HUES64 (cell line): ENCODE measurements around the gene ARHGDIG.

Experiments
- H3K27ac ChIP-seq: 2 replicates; pipeline ENCODE4 v1.7.0; 2013; ENCODE audit warnings: low read depth, low read length, inconsistent platforms
- H3K27me3 ChIP-seq: 2 replicates; pipeline ENCODE4 v1.6.1; 2013; ENCODE audit warnings: mild to moderate bottlenecking, low read length; ENCODE audit not compliant: insufficient read depth
- H3K36me3 ChIP-seq: 2 replicates; pipeline ENCODE4 v1.6.1; 2013; ENCODE audit warnings: mild to moderate bottlenecking, low read length; ENCODE audit not compliant: insufficient read depth
- H3K4me1 ChIP-seq: 2 replicates; pipeline ENCODE4 v1.6.1; 2013; ENCODE audit warnings: mild to moderate bottlenecking, low read length, moderate library complexity; ENCODE audit not compliant: insufficient read depth
- H3K4me3 ChIP-seq: 2 replicates; pipeline ENCODE4 v1.5.1; 2013; ENCODE audit warnings: mild to moderate bottlenecking, low read length, moderate library complexity
- H3K9ac ChIP-seq: 2 replicates; pipeline ENCODE4 v1.6.1; 2013; ENCODE audit warnings: mild to moderate bottlenecking, low read depth, low read length
- H3K9me3 ChIP-seq: 2 replicates; pipeline ENCODE4 v1.6.1; 2013; ENCODE audit warnings: low read depth, low read length; ENCODE audit not compliant: insufficient read depth
- WGBS: fragments of 150-250, 120-280 bp; methylation state at CpG from one replicate; pipeline ENCODE4 v1.1.7; 2013; ENCODE audit warnings: missing lambda C conversion rate; 5-methylcytosine and 5-hydroxymethylcytosine counted together

Gene ARHGDIG

DNA sequence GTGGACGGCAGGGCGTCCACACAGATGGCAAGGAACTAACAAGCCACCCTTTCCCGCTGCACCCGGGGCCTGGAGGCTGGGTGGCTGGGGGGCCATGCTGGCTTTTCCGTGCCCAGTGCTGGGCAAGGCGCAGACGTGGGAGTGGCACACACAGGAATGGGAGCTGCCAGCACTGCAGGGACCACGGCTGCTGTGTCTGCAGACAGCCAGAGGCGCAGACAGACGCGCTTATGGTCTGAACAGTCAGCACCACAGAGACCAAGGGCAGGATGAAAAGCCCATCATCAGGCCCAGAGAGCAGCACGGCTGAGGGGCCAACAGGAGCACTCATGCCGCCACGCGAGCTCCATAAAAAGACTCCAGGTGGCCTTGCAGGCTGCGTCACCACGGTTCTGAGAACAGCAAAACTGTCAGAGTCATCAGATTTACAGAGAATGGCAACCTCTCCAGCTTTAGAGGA, 26.6 kb downstream of the ARHGDIG start:
- H3K4me1 ChIP-seq, result no peaks in the 10 kb centered on the region
- no peak overlapping the region for H3K27ac ChIP-seq
- H3K36me3 ChIP-seq, result peaks cover 54% of the 10 kb centered on the region
- no peak overlapping the region for H3K9ac ChIP-seq
- no peak overlapping the region for H3K4me3 ChIP-seq
- 95% methylated on average over 17 of the region's 17 CpGs for WGBS
- no peaks in the 10 kb centered on the region for H3K9me3 ChIP-seq
- H3K27me3 ChIP-seq, result no peaks in the 10 kb centered on the region

DNA sequence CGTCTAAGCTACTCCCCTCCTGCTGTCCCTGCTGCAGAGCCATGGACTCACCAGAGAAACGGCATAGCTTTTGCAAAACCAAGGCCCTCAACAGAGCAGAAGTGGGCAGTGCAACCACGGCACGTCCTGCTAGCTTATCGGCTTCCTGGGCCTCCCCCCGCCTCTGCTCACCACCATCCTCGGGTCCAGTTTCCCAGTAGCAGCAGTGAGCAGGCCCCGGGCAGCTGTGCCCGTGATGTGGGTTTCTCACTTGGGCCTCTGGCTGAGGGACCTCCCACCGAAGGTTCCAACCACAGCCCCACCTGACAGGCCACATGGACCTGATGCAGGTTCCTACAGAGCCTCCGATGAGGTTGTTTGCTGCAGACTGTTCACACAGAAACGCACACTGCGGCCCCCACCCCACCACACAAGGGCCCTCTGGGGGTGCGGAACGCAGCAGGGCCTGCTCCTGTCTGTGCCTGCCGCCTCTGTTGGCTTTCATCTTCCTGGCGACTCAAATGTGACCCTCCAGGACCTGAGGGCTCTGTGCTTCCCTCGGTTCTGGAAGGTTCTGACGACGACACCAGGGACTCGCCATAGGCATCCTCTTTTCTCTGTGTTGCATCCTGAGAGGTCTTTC, 27.4 kb downstream of the ARHGDIG start:
- no peak overlapping the region for H3K27ac ChIP-seq
- H3K4me3 ChIP-seq, result no peak overlapping the region
- H3K27me3 ChIP-seq, result no peaks in the 10 kb centered on the region
- peaks cover 55% of the 10 kb centered on the region for H3K36me3 ChIP-seq
- H3K9me3 ChIP-seq, result no peaks in the 10 kb centered on the region
- no peaks in the 10 kb centered on the region for H3K4me1 ChIP-seq
- no peak overlapping the region for H3K9ac ChIP-seq
- 95% methylated on average over 21 of the region's 21 CpGs for WGBS

DNA sequence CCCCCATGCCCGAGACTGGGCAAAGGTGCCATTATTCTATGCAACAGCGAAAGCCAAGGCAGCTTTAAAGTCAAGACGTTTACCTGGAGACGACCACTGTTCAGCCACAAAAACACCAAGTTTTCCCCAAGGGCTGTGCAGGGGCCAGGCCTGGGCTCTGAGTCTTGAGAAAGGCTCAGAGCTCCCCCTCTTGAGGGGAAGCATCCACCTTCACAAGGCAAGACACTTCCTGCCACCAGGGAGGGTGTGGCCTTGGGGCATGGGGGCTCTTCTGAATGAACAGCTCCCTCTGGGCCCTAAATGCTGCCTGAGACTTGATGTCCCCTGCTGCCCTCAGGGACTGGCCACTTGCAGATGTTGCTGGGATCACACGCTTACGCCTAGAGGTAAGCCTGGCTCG, 29.1 kb downstream of the ARHGDIG start:
- Histone ChIP-seq H3K4me3 (no peak overlapping the region), H3K9ac (no peak overlapping the region; the same call in 1 of the 2 replicates), H3K9me3 (no peaks in the 10 kb centered on the region), H3K36me3 (peaks cover 62% of the 10 kb centered on the region), H3K4me1 (no peaks in the 10 kb centered on the region), H3K27me3 (no peaks in the 10 kb centered on the region), H3K27ac (no peak overlapping the region)
- 88% methylated on average over 7 of the region's 7 CpGs for WGBS

DNA sequence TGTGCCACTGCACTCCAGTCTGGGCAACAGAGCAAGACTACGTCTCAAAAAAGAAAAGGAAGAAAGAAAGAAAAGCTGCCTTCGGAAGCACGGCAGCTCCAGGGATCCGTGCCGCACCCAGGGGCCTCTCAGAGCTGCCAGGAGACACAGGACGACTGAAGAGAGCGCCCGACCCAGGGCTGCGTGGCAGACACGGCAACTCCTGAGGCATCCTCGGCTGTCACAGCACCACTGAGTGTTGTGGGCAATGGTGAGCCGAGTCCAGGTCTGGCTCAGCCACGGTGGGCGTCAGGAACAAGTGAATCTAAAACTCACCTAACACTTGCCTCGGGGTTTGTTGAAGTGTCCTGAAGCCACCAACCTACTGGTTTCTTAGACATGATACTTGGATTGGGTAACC, 31.3 kb downstream of the ARHGDIG start:
- Histone ChIP-seq H3K4me3 (no peak overlapping the region), H3K27me3 (no peaks in the 10 kb centered on the region), H3K9ac (no peak overlapping the region), H3K27ac (no peak overlapping the region), H3K36me3 (peaks cover 63% of the 10 kb centered on the region), H3K9me3 (no peaks in the 10 kb centered on the region), H3K4me1 (no peaks in the 10 kb centered on the region)
- WGBS, result 96% methylated on average over 15 of the region's 15 CpGs

DNA sequence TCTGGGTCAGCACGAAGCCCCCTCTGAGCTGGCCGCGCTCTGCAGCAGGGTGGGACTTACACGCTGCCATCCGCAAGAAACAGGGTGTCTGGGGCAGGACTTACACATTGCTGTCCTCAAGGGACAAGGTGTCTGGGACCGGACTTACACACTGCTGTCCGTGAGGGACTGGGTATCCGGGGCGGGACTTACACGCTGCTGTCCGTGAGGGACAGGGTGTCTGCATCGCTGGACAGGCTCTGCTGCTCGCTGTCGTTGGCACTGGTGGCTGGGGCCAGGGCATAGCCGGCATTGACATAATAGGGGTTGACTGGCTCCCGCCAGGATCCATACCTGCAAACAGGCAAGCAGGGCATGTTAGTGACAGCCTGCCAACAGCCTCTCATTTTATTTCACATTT, 34.0 kb downstream of the ARHGDIG start:
- H3K27ac ChIP-seq, result no peak overlapping the region
- no peaks in the 10 kb centered on the region for H3K27me3 ChIP-seq
- no peak overlapping the region for H3K4me3 ChIP-seq
- H3K9ac ChIP-seq, result no peak overlapping the region
- WGBS, result 96% methylated on average over 16 of the region's 16 CpGs
- peaks cover 6% of the 10 kb centered on the region; the same call in 1 of the 2 replicates for H3K4me1 ChIP-seq
- no peaks in the 10 kb centered on the region for H3K9me3 ChIP-seq
- peaks cover 41% of the 10 kb centered on the region for H3K36me3 ChIP-seq

DNA sequence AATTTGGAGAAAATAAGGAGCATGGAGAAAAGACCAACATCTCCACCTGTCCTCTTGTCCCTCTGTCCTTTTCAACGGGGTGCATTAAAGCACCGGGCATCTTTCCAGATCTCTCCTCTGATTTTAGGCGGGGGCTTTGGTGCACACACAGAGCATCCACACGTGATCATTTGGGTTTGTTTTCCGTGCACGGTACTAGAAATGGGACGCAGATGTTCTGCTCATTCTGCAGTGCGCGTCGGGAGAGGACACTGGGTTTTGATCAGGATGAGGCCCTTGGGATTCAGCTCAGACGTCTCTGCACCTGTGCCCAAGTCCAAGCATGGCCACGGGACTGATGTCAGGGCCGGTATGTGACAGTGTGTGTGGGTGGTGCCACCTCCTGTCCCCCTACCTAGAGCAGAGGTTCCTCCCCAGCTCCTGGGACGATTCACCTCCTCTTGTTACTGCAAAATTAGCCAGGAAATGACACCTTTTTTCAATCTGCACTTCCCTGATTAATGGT, 34.5 kb downstream of the ARHGDIG start:
- H3K36me3 ChIP-seq, result peaks cover 38% of the 10 kb centered on the region

DNA sequence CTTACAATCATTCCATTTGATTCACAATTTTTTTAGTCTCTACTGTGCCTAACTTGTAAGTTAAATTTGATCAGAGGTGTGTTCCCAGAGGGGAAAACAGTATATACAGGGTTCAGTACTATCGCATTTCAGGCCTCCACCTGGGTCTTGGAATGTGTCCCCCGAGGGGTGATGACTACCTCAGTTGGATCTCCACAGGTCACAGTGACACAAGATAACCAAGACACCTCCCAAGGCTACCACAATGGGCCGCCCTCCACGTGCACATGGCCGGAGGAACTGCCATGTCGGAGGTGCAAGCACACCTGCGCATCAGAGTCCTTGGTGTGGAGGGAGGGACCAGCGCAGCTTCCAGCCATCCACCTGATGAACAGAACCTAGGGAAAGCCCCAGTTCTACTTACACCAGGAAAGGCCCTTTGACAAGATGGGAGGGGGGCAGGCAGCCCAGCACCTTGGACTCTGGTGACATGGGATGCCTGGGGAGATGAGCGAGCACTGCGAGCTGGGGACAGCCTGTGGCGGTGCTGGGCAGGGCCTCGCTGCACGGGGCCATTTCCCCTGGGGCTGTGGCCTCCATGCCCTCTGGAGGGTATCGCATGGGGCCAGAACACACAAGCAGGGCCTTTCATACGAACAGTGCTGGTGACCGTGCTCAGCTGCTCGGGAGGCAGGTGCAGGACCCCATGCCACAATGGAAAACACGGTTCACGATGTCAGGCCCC, 36.5 kb downstream of the ARHGDIG start:
- peaks cover 6% of the 10 kb centered on the region; the same call in 1 of the 2 replicates for H3K4me1 ChIP-seq
- no peaks in the 10 kb centered on the region for H3K27me3 ChIP-seq
- H3K27ac ChIP-seq, result no peak overlapping the region
- 91% methylated on average over 19 of the region's 19 CpGs for WGBS
- no peaks in the 10 kb centered on the region for H3K9me3 ChIP-seq
- no peak overlapping the region for H3K9ac ChIP-seq
- H3K36me3 ChIP-seq, result peaks cover 32% of the 10 kb centered on the region
- H3K4me3 ChIP-seq, result no peak overlapping the region

More for the DNA sequence above, 34.5 kb downstream of the ARHGDIG start:
- Histone ChIP-seq H3K4me1 (peaks cover 6% of the 10 kb centered on the region; the same call in 1 of the 2 replicates), H3K27ac (no peak overlapping the region), H3K9me3 (no peaks in the 10 kb centered on the region), H3K27me3 (no peaks in the 10 kb centered on the region), H3K9ac (no peak overlapping the region), H3K4me3 (no peak overlapping the region)
- WGBS, result 94% methylated on average over 14 of the region's 14 CpGs

DNA sequence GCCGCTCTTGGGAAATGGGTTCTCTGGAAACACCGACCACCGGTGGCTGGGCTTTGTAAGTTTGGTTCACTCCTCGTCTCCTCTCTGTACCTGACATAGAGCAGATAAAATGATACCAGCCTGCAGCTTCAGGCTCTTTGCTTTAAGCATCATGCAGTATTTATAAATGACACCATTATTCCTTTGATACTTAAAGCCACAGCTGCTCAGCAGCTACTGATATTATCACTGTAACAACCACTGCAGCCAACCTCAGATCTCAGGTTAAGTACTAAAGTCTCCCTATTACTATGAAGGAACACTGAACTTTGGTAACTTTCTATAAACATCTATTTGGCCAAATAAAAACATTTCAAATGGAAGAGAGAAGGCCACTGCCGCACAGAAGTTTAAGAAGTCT, 37.2 kb downstream of the ARHGDIG start:
- Histone ChIP-seq H3K36me3 (peaks cover 25% of the 10 kb centered on the region), H3K27ac (no peak overlapping the region)

DNA sequence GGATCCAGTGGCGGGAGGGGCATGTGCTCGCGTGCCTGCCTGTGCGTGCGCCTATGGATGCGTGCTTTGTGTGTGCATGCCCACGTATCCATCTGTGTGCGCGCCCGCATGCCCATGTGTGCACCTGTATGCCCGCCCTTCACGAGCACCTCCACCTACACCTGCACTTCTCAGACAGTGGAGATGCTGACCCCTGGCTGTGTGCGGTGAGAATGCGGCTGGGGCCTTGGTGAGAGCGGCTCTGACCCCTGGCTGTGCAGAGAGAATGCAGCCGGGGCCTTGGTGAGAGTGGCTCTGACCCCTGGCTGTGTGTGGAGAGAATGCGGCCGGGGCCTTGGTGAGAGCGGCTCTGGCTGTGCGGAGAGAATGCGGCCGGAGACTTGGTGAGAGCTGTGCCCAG, 38.2 kb downstream of the ARHGDIG start:
- Histone ChIP-seq H3K4me1 (peaks cover 6% of the 10 kb centered on the region; the same call in 1 of the 2 replicates), H3K9ac (no peak overlapping the region), H3K4me3 (no peak overlapping the region), H3K36me3 (peaks cover 15% of the 10 kb centered on the region), H3K9me3 (no peaks in the 10 kb centered on the region), H3K27me3 (no peaks in the 10 kb centered on the region), H3K27ac (peak overlapping the region; percentile 65)
- WGBS, result 69% methylated on average over 22 of the region's 22 CpGs

More for the DNA sequence above, 37.2 kb downstream of the ARHGDIG start:
- WGBS, result 93% methylated on average over 5 of the region's 5 CpGs
- no peaks in the 10 kb centered on the region for H3K9me3 ChIP-seq
- no peaks in the 10 kb centered on the region for H3K27me3 ChIP-seq
- peaks cover 6% of the 10 kb centered on the region; the same call in 1 of the 2 replicates for H3K4me1 ChIP-seq
- no peak overlapping the region for H3K9ac ChIP-seq
- no peak overlapping the region for H3K4me3 ChIP-seq

DNA sequence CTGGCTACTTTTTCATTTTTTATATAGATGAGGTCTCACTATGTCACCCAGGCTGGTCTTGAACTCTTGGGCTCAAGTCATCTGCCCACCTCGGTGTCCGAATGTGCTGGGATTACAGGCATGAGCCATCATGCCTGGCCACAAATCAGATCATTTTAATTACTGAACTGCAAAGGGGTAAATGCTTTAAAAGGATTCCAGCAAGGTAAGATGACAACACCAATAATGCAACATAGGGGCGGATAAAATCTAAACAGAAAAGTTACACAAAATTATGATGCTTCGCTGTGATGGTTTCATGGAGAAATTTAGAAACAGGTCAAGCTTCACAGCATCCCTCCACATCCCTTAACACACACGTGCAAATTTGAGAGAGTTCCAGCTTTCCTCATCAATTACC, 39.8 kb downstream of the ARHGDIG start:
- Histone ChIP-seq H3K27ac (no peak overlapping the region), H3K9me3 (no peaks in the 10 kb centered on the region), H3K4me3 (no peak overlapping the region), H3K4me1 (peaks cover 6% of the 10 kb centered on the region; the same call in 1 of the 2 replicates), H3K27me3 (no peaks in the 10 kb centered on the region), H3K9ac (no peak overlapping the region), H3K36me3 (peaks cover 2% of the 10 kb centered on the region; the same call in 1 of the 2 replicates)
- 92% methylated on average over 5 of the region's 5 CpGs for WGBS

DNA sequence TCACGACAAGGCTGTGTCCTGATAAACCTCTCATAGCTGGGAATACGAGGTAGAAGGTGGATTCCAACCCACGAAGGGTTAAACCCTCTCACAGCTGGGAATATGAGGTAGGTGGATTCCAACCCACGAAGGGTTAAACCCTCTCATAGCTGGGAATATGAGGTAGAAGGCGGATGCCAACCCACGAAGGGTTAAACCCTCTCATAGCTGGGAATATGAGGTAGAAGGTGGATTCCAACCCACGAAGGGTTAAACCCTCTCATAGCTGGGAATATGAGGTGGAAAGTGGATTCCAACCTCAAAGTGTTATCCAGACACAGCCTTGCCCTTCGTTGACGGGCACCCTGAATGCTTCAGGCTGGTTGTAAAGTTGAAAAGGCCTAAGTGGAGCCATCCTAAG, 41.1 kb downstream of the ARHGDIG start:
- Histone ChIP-seq H3K27ac (no peak overlapping the region), H3K9me3 (no peaks in the 10 kb centered on the region), H3K4me1 (peaks cover 6% of the 10 kb centered on the region; the same call in 1 of the 2 replicates), H3K36me3 (peaks cover 2% of the 10 kb centered on the region; the same call in 1 of the 2 replicates), H3K27me3 (no peaks in the 10 kb centered on the region), H3K4me3 (no peak overlapping the region), H3K9ac (no peak overlapping the region)
- WGBS, result 81% methylated on average over 8 of the region's 9 CpGs
